Thyroid gland (tissue), 4 donors: Measurements from ENCODE around the gene GNAQ. TPM values are rescaled to one million over a fixed set of nuclear protein-coding genes. Genes with fewer than 3 reads are reported as not detected.

Source experiments
- DNase-seq, 2 donors: peaks; one replicate each; pipeline ENCODE4 v3.0.0-alpha.2; 2019
- H3K27ac ChIP-seq, 3 donors: fragments of 200-600 bp; sonication (generic); 1 replicate in 2 of 3; 2 replicates in 1 of 3; pipeline ENCODE4 v1.5.1; 2016 to 2019; ENCODE audit warnings: mild to moderate bottlenecking in 1 of 3, moderate library complexity in 1 of 3
- H3K27me3 ChIP-seq: fragments of 200-600 bp; sonication (generic); one replicate; pipeline ENCODE4 v1.5.1; 2019
- H3K36me3 ChIP-seq, 2 donors: fragments of 200-600 bp; sonication (generic); one replicate each; pipeline ENCODE4 v1.5.1; 2016 to 2019
- H3K4me1 ChIP-seq, 2 donors: fragments of 200-600 bp; sonication (generic); one replicate each; pipeline ENCODE4 v1.5.1; 2017 to 2019
- H3K4me3 ChIP-seq, 3 donors: fragments of 200-600 bp; sonication (generic); replicated peaks in 1 of 3; 1 replicate in 2 of 3; 2 replicates in 1 of 3; pipeline ENCODE4 v1.5.1; 2016; ENCODE audit warnings: mild to moderate bottlenecking in 1 of 3
- H3K9me3 ChIP-seq: fragments of 200-600 bp; sonication (generic); one replicate; pipeline ENCODE4 v1.5.1; 2017
- CTCF ChIP-seq, 6 experiments: fragments of 200-600 bp in 3 of 6; fragments of 450-650 bp in 3 of 6; sonication (generic) in 3 of 6; IDR thresholded peaks; one replicate each; pipeline ENCODE4 v1.5.1; 2016 to 2019; ENCODE audit warnings: antibody characterized with exemption in 6 of 6, mild to moderate bottlenecking in 2 of 6, inconsistent platforms in 1 of 6, moderate library complexity in 1 of 6
- POLR2A ChIP-seq, 2 donors: fragments of 450-650 bp; IDR thresholded peaks; one replicate each; pipeline ENCODE4 v1.6.1; 2017; ENCODE audit warnings: antibody characterized with exemption in 2 of 2, mild to moderate bottlenecking in 2 of 2, moderate library complexity in 1 of 2
- WGBS, 2 donors: methylation state at CpG; one replicate each; pipeline ENCODE4 v1.1.5; 2017; 5-methylcytosine and 5-hydroxymethylcytosine counted together
- intact Hi-C: fragments of 100-400 bp; cut with DNase I; formaldehyde crosslinking; loops from one replicate; pipeline ENCODE4 v1.15.1; 2023
- total RNA-seq, 4 donors: library from RNA; depleted of rRNA; stranded (reverse); fragments of >200 nt; gene quantifications; one replicate each; pipeline ENCODE4 v1.2.3, GENCODE V29; 2016

Gene GNAQ
- total RNA-seq, 4 donors from 2014 or later: 40.0 to 60.8 (median 58.1) TPM

- H3K27ac ChIP-seq: peak overlapping the region in 2 of 3 donors; percentile 32 to 45
- H3K9me3 ChIP-seq: no peaks in the 10 kb centered on the region
- peaks cover 14% of the 10 kb centered on the region in 2 donors for H3K4me1 ChIP-seq
- intact Hi-C loops: no loop called here
- no peak overlapping the region for H3K4me3 ChIP-seq
- no peaks in the 10 kb centered on the region for H3K27me3 ChIP-seq
- TF ChIP-seq POLR2A (IDR thresholded peaks at IDR 0.05) (no peak), CTCF (IDR thresholded peaks at IDR 0.05) (peak in 4 of 6 experiments; percentile 34 to 43 (median 38))
- WGBS, 2 donors: 37 to 46% methylated on average over 8 of the region's 8 CpGs
- no peaks in the 10 kb centered on the region for H3K36me3 ChIP-seq
- peak; percentile 33 to 48 for DNase-seq
Measured at GRCh38 chr9:77896938-77897667, 134.5 kb downstream of the GNAQ start.

DNA sequence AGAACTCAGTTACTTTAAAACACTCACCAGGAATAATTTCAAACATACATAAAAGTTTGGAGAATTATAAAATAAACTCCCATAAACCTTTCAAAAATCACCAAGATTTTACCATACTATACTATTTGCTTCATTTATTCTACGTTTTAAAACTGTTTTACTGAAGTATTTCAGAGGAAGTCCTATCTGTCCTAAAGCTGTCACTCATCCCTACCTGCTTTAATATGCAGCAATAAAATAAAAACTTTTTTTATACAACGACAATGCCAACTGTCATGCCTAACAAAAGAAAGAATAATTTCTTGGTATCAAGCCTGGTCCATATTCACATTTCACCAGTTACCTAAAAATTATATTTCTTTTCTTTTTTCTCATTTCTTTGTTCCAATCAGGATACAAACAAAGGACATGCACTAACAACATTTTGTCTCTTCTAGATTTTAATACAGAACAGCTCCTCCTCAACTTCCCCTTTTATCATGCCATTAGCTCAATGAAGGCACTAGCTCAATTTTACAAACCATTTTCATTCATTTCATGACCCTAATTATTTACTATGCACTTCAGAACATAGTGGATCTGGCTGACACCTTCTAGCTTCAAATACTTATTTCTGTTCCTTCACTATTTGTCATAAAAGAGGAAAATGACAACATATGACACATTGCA is 135.2 kb downstream of the GNAQ start:
- intact Hi-C loops: no loop called here
- Histone ChIP-seq H3K4me3 (no peak overlapping the region), H3K36me3 (no peaks in the 10 kb centered on the region), H3K4me1 (peaks cover 14% of the 10 kb centered on the region in 2 donors), H3K27me3 (no peaks in the 10 kb centered on the region), H3K27ac (peak overlapping the region in 1 of 3 donors; percentile 45), H3K9me3 (no peaks in the 10 kb centered on the region)
- 79 to 86% methylated on average over 2 of the region's 2 CpGs for WGBS, 2 donors
- TF ChIP-seq POLR2A (IDR thresholded peaks at IDR 0.05): no peak
- no peak for TF ChIP-seq CTCF (IDR thresholded peaks at IDR 0.05)
- no peak for DNase-seq

DNA sequence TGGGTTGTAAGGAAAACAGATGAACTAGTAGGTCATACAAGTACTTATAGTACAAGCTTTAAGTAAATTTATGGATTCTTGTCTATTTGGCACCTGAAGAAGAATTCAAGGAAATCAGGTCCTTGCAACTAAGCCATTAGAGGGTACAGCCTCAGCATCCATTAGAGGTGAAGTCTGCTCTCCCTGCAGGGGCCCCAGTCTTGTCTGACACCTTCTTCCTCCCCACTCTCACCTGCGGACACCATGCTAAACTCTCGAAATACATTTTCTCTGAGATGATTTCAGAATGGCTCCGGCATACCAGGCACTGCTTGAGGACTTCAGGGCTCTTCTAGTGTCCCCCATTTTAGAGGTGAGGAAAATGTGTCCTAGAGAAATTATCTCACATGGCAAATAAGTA is 137.9 kb downstream of the GNAQ start:
- H3K36me3 ChIP-seq: no peaks in the 10 kb centered on the region
- H3K4me1 ChIP-seq: peaks cover 10 to 14% of the 10 kb centered on the region in 2 donors
- 98 to 100% methylated on average over 3 of the region's 3 CpGs for WGBS, 2 donors
- H3K9me3 ChIP-seq: no peaks in the 10 kb centered on the region
- no peak for DNase-seq
- TF ChIP-seq POLR2A (IDR thresholded peaks at IDR 0.05): no peak
- TF ChIP-seq CTCF (IDR thresholded peaks at IDR 0.05): no peak
- H3K27ac ChIP-seq: no peak overlapping the region
- no peaks in the 10 kb centered on the region for H3K27me3 ChIP-seq
- intact Hi-C loops: no loop called here
- H3K4me3 ChIP-seq: no peak overlapping the region

DNA sequence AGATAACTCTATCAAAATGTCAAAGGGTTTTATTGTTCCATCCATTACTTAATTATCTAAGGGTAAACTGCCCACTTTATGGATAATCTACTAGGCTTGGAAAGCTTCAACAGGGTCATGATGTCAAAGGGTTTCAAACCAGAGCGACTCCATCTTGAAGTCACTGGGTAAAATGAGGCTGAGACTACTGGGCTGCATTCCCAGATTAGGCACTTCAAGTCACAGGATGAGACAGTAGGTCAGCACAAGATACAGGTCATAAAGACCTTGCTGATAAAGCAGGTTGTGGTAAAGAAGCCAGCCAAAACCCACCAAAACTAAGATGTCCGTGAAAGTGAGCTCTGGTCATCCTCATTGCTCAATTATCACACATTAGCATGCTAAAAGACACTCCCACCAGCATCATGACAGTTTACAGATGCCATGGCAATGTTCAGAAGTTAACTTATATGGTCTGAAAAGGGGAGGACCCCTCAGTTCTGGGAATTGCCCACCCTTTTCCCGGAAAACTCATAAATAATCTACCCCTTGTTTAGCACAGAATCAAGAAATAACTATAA is 138.6 kb downstream of the GNAQ start:
- WGBS, 2 donors: 97 to 99% methylated on average over 3 of the region's 3 CpGs
- no peak for DNase-seq
- no peaks in the 10 kb centered on the region for H3K36me3 ChIP-seq
- H3K9me3 ChIP-seq: no peaks in the 10 kb centered on the region
- H3K27ac ChIP-seq: no peak overlapping the region
- intact Hi-C loops: no loop called here
- peaks cover 14 to 16% of the 10 kb centered on the region in 2 donors for H3K4me1 ChIP-seq
- no peak overlapping the region for H3K4me3 ChIP-seq
- H3K27me3 ChIP-seq: no peaks in the 10 kb centered on the region
- no peak for TF ChIP-seq CTCF (IDR thresholded peaks at IDR 0.05)

GRCh38 chr9:77892171-77892570 is 139.4 kb downstream of the GNAQ start:
- H3K4me3 ChIP-seq: no peak overlapping the region
- DNase-seq: no peak
- H3K27ac ChIP-seq: peak overlapping the region in 1 of 3 donors; percentile 14
- H3K9me3 ChIP-seq: no peaks in the 10 kb centered on the region
- no peak for TF ChIP-seq CTCF (IDR thresholded peaks at IDR 0.05)
- no peak for TF ChIP-seq POLR2A (IDR thresholded peaks at IDR 0.05)
- no peaks in the 10 kb centered on the region for H3K36me3 ChIP-seq
- H3K4me1 ChIP-seq: peaks cover 9 to 10% of the 10 kb centered on the region in 2 donors
- no peaks in the 10 kb centered on the region for H3K27me3 ChIP-seq
- intact Hi-C loops: no loop called here
- 62 to 86% methylated on average over 1 of the region's 1 CpG for WGBS, 2 donors
